NCI-H1048 (cell line): Measurements from ENCODE around the gene CHEK1.
"Not testable (repeated sequence)": the region's sequence is repeated elsewhere in the genome, so short reads cannot be mapped to it uniquely, and the experiment has no call there.

Source experiments
- DNase-seq: peaks from one replicate; lab custom pipeline; 2025; lab: John Stamatoyannopoulos, UW

Gene CHEK1

GRCh38 chr11:125701018-125701610 is 76.2 kb downstream of the CHEK1 start:
- DNase-seq: no peak

GRCh38 chr11:125701858-125702621 is 77.1 kb downstream of the CHEK1 start:
- DNase-seq: no peak

GRCh38 chr11:125704686-125705085 is 79.7 kb downstream of the CHEK1 start:
- not testable (repeated sequence) for DNase-seq

- no peak for DNase-seq
Measured at GRCh38 chr11:125720781-125721180, 95.8 kb downstream of the CHEK1 start.

GRCh38 chr11:125724125-125724524 is 99.2 kb downstream of the CHEK1 start:
- DNase-seq: no peak
